Stimulated activated CD4-positive, alpha-beta T cell treated with anti-CD3 and anti-CD28 coated beads, Interleukin-4, amount 100 ng/mL, for 1 hour (primary cell): Measurements from ENCODE around the gene PRPSAP1.
"Not testable (repeated sequence)": the region's sequence is repeated elsewhere in the genome, so short reads cannot be mapped to it uniquely, and the experiment has no call there.

ENCODE experiments used
- DNase-seq: peaks from one replicate; pipeline ENCODE4 v3.0.0-alpha.2; 2020

Gene PRPSAP1

DNA sequence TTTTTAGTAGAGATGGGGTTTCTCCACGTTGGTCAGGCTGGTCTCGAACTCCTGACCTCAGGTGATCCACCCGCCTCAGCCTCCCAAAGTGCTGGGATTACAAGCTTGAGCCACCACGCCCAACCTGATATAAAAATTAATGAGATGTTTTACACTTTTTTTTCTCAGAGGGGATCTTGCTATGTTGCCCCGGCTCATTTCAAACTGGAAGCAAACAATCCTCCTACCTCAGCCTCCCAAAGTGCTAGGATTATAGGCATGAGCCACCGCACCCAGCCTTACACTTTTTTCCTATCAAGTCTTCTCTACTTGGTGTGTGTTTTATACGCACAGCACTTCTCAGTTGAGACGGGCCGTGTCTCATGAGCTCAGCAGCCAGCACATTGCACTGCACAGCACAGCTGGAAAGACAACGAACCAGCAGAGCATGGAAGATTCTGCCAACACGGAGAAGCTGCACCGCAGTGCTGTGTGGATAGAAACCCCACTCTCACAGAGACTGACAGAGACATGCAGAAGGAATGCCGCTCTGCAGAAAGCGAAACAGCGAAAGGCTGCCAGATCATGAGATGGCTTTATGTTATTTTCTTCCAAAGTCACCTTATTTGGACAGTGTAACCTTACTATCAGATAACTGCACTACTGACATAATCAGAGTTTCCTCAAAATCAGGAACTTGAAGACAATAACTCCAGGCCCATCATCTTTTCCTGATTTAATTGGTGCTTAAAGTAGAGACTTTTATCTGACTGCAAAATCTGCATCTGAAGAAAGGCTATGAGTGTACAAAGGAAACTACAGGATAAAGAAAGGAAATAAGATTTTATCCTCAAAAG lies 39.1 kb downstream of the PRPSAP1 start:
- no peak for DNase-seq

DNA sequence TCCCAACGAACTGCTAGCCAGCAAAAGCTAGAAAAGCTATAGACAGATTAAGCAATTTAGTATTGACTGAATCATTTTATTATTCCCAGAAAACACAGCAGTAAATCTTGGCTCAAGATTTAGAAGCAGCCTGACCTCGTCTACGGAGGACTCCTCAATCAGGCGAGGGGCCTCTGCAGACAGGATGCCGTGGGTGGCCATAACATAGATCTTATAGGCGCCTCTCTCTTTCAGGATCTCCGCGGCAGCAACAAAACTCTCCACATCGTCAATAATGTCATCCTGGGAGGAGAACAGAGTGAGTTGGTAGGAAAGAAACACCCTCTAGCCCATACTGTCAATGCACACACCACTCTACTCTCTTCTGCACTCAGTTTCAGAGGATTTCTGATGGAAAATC lies 41.0 kb downstream of the PRPSAP1 start:
- no peak for DNase-seq

DNA sequence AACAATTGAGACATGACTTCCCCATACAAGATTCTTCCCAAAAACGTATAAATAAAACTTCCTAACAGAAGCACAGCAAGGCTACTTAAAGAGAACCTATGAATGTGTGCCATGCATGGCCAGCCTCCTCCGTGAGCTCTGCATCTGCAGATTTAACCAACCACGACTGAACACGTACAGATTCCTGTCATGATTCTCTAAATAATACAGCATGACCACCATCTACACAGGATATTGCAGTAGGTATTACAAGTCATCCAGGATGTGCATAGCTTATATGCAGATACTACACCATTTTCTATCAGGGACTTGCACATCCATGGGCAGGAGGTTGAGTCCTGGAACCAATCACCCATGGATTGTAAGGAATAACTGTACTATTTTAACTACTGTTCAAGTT lies 44.3 kb downstream of the PRPSAP1 start:
- DNase-seq: no peak

DNA sequence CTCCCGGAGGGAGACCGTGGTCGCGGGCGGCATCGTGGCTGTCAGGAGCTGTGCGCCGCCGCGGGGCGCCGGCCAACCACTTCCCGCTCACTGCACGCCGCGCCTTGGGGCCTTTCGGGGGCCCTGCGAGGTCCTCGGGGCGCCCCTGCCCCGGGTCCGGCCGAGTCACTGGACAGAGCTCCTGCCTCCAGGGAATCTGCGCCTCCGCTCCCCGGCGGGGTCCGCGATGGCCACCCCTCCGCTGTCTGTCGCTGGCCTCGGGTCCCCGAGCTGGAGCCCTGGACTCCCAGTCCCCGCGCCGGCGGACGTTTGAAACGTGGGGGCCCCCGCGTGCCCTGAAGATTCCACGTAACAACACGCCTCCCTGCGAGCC lies 45.8 kb downstream of the PRPSAP1 start, which contains the start of gene QRICH2:
TSS of gene QRICH2 (minus strand) at position 311 of the 373 bp plus-strand sequence. CDS start at position 33, 278 bp downstream.
- no peak for DNase-seq

- no peak for DNase-seq
These were observed 46.3 kb downstream of the PRPSAP1 start for GRCh38 chr17:76307299-76307965.

DNA sequence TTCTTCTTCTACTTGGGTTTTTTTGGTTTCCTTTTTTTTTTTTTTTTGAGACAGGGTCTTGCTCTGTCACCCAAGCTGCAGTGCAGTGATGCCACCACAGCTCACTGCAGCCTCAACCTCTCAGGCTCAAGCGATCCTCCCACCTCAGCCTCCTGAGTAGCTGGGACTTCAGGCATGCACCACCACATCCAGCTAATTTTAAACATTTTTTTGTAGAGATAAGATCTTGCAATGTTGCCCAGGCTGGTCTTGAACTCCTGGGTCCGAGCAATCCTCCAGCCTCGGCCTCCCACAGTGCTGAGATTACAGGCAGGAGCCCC lies 48.6 kb downstream of the PRPSAP1 start:
- not testable (repeated sequence) for DNase-seq

GRCh38 chr17:76304226-76305134 lies 49.2 kb downstream of the PRPSAP1 start:
- no peak for DNase-seq

DNA sequence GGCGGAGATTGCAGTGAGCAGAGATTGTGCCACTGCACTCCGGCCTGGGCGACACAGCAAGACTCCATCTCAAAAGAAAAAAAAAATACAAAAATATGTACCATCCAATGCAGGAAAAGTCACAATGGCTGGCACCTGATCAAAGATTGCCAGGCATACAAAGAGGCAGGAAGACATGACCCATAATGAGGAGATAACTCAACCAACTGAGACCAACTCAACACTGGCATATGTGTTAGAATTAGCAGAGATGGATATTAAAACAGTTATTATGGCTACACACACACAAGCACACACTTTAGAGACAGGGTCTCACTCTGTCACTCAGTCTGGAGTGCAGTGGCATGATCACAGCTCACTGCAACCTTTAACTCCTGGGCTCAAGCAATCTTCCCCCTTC lies 56.3 kb downstream of the PRPSAP1 start:
- DNase-seq: no peak

GRCh38 chr17:76296889-76297288 lies 56.8 kb downstream of the PRPSAP1 start:
- DNase-seq: no peak

GRCh38 chr17:76296186-76296585 lies 57.5 kb downstream of the PRPSAP1 start:
- no peak for DNase-seq

- DNase-seq: no peak
These were observed 60.6 kb downstream of the PRPSAP1 start for GRCh38 chr17:76293106-76293505.

GRCh38 chr17:76292567-76292966 lies 61.1 kb downstream of the PRPSAP1 start:
- DNase-seq: no peak

DNA sequence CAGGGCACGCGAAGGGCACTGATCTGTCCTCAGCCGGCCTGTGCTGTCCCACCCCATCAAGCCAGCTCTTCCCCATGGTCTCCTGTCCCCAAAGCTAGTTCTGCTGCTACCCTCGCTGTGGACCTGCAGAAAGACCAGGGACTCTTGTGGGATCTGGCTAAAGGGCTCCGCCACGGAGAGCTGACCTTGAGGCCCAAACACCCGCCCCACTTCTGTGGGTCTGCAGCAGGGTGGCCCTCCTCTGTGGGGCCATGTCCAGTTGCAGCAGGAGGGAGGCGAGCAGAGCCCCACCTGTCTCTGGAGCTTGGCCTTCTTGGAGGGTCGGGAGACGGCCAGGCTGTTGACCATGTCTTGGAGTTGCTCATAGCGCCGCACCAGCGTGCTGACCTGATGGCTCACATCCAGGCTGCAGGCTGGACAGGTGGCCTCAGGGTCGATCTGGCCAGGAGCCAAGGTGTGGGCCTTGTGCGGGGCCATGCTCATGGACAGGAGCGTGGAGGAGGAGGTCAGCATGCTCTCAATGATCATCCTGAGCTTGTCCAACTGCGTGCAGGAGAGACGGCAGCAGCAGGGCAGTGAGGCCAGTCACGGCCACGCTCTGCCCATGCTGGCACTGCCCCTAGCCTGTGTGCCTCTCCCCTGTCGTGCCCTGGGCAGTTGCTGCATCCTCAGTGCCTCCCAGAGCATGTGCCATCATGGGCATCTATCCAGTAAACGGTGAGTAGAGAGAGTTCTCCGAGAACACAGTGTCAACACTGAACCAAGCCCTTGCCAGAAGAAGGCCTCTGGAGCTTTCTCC lies 71.9 kb downstream of the PRPSAP1 start:
- no peak for DNase-seq

DNA sequence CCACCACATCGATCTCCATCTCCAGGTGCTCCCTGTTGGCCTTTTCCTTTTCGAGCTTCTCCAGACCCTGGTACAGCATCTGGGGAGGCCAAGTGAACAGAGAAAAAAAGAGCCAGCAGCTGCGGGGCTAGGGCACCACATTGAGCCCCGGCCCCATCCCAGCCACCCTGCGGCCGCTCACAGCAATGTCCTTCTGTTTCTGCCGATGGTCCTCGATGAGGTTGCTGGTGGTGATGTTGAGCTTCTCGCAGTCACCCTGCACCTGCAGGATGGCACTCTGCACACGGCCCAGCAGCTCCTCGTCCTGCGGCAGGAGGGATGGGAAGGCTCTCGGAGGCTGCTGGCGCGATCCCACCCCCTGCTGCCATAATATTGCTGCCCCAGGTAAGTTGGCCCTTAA lies 73.1 kb downstream of the PRPSAP1 start:
- DNase-seq: no peak

DNA sequence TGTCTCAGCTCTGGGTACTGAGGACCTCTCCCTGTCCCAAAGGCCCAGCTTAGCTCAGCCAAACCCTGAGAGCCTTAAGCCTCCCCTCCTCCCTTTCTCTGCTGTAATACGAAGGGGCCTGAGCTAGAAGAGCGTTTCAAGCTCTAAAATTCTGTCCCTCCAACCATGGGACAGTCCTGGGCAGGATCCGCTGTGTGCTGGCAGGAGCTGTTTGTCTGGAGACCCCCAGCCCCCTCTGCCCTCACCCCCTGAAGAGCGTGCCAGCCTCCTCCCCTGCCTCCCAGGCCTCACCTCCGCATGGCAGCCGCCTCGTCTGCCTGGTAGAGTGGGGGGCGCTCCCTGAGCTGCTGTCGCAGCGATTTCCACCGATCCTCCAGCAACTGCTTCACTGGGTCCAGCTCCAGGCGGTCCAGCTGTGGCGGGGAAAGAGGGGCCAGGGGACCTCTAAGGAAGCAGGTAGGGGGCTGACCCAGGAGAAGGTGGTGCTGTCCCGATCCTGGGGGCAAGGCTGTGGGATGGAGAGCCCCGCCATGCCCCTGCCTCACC lies 73.9 kb downstream of the PRPSAP1 start:
- no peak for DNase-seq

GRCh38 chr17:76278952-76279741 lies 74.6 kb downstream of the PRPSAP1 start:
- peak; percentile 87 for DNase-seq

- DNase-seq: no peak
These were observed 75.3 kb downstream of the PRPSAP1 start for GRCh38 chr17:76278268-76278908.

GRCh38 chr17:76277300-76278267 lies 76.1 kb downstream of the PRPSAP1 start:
- no peak for DNase-seq

DNA sequence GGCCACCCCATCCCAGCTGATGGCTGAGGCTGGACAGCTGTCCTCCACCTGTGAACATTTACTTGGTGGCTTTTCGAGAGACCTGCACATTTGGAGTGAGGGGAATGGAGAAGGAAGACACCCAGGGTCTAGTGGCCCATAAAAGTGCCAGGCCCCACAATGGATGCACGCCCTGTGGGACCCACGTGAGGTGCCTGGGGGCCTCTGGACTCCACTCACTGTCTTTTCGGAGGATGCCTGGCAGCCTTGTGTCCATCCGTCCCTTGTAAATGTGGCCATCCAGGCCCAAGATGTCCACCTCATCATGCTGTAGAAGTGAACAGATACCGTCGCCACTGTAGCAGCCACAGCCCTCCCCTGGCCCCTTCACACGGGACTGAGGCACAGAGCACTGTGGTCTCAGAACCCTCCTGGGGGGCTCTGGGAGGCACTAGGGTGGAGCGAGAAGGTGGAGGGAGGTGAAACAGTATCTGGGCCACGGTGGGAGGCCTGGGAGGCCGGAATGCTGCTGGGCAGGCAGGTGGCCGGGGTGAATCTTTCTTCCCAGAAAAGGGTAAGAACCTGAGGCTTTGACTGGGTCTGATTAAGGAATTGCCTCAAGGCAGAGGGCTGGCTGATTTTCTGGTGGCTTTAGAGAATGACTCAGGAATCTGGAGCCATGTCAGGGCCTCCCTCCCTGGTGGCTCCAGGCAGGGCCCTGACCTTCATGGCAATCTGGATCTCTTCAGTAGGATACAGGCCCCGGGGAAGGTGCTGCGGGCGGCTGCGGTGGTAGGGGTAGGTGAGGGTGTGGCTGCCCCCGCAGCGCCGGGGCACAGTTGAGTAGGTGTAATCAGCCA lies 77.0 kb downstream of the PRPSAP1 start:
- no peak for DNase-seq
